ENCODE data around the gene FBXL15.

DNA sequence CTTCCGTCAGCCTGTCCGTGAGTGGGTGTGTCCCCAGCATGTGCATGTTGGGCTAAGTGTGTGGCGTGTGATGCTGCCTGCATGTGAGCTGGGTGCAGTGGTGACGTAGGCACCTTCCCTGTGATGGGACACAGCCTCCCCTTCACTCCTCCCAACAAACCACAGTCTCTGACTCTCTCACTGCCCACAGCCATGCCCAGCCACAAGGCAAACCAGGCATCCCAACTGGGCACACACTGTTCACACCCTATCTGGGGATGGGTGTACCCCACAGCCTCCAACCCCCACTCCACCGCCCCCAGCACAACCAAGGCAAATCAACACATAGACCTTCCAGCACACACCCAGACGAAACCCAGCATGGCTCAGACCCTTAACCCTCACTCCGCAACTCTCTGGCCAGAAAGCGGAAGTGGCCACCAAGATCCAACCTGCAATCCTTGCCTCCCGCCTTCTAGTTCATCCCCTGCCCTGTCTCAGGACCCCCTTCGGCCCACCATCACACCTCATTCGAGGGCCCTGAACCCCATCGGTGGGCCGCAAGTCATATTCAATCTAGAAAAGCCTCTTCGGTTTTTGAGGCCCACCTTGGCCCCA lies 12.4 kb upstream of the FBXL15 start:
- TF ChIP-seq, protein P1, sequence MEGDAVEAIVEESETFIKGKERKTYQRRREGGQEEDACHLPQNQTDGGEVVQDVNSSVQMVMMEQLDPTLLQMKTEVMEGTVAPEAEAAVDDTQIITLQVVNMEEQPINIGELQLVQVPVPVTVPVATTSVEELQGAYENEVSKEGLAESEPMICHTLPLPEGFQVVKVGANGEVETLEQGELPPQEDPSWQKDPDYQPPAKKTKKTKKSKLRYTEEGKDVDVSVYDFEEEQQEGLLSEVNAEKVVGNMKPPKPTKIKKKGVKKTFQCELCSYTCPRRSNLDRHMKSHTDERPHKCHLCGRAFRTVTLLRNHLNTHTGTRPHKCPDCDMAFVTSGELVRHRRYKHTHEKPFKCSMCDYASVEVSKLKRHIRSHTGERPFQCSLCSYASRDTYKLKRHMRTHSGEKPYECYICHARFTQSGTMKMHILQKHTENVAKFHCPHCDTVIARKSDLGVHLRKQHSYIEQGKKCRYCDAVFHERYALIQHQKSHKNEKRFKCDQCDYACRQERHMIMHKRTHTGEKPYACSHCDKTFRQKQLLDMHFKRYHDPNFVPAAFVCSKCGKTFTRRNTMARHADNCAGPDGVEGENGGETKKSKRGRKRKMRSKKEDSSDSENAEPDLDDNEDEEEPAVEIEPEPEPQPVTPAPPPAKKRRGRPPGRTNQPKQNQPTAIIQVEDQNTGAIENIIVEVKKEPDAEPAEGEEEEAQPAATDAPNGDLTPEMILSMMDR (conservative IDR thresholded peaks at IDR 0.05 in 1 of 2, IDR thresholded peaks at IDR 0.05 in 1 of 2; ENCODE audit: low read depth in 1 of 2, low read length in 2 of 2) = no peak
- peak; percentile 75 for TF ChIP-seq EZH2 (IDR thresholded peaks at IDR 0.05; ENCODE audit: low read length, missing control alignments)
